ENCODE measurements around the gene SLC7A9.
"Not testable (repeated sequence)": the region's sequence is repeated elsewhere in the genome, so short reads cannot be mapped to it uniquely, and the experiment has no call there.

SLC7A9 gene

GRCh38 chr19:32787161-32787813, 82.3 kb downstream of the SLC7A9 start:
- peak; percentile 75 for DNase-seq

GRCh38 chr19:32782089-32782488, 87.5 kb downstream of the SLC7A9 start:
- not testable (repeated sequence) for DNase-seq

GRCh38 chr19:32781280-32781679, 88.3 kb downstream of the SLC7A9 start:
- no peak for DNase-seq
